Uterus (tissue), 2 donors: ENCODE data around the gene FAM13C.

ENCODE experiments used
- POLR2A ChIP-seq, 2 donors: fragments of 450-650 bp; IDR thresholded peaks; one replicate each; pipeline ENCODE4 v1.6.1; 2016; ENCODE audit warnings: antibody characterized with exemption in 2 of 2, mild to moderate bottlenecking in 1 of 2, moderate library complexity in 1 of 2
- TF ChIP-seq, protein P1 (sequence below), 4 experiments: fragments of 200-600 bp in 2 of 4; fragments of 450-650 bp in 2 of 4; sonication (generic) in 2 of 4; IDR thresholded peaks; one replicate each; pipeline ENCODE4 v1.5.1; 2016 to 2019; ENCODE audit warnings: antibody characterized with exemption in 4 of 4, mild to moderate bottlenecking in 2 of 4, moderate library complexity in 1 of 4

DNA sequence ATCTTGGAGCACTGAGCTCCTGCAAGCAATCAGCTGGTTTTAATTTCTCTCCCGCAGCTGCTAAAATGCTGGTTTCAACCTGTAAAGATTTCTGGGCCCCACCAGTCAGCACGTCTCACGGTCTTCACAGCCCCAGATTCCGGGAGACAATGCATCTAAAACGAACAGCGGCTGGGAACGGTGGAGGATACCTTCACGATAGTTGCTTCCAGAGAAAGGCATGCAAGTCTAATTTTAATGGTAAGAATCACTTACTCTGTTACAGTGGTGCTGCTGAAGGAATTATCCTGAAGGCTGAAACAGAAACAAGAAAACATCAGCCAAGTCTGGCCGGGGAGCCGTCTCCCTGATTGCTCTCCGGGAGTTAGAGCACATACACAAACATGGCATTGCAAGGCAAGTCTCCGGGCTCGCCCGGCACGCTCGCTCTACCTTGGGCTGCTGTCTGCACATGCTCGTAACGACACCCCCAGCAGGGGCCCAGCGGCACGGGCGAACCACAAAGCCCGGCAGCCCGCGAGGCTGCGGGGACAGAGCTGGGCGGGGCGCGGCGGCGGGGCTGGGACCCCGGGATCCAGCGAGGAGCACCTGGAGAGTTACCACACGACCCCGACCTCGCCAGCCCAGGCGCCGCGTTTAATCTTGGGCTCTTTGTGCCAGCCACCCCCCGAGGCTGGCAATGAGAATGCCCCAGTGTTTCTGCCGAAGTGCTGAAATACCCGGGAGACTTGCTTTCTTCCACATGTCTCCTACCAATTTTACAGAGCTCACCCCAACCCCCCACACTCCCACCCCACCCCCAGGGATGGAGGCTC, at the start of gene FAM13C:
- TF ChIP-seq POLR2A (IDR thresholded peaks at IDR 0.05) = no peak
- TF ChIP-seq, protein P1, sequence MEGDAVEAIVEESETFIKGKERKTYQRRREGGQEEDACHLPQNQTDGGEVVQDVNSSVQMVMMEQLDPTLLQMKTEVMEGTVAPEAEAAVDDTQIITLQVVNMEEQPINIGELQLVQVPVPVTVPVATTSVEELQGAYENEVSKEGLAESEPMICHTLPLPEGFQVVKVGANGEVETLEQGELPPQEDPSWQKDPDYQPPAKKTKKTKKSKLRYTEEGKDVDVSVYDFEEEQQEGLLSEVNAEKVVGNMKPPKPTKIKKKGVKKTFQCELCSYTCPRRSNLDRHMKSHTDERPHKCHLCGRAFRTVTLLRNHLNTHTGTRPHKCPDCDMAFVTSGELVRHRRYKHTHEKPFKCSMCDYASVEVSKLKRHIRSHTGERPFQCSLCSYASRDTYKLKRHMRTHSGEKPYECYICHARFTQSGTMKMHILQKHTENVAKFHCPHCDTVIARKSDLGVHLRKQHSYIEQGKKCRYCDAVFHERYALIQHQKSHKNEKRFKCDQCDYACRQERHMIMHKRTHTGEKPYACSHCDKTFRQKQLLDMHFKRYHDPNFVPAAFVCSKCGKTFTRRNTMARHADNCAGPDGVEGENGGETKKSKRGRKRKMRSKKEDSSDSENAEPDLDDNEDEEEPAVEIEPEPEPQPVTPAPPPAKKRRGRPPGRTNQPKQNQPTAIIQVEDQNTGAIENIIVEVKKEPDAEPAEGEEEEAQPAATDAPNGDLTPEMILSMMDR (IDR thresholded peaks at IDR 0.05) = peak in 1 of 4 experiments; percentile 4
